T-helper 9 cell (primary cell): Measurements from ENCODE around the gene FOXL2NB.

Experiments
- DNase-seq: peaks from one replicate; pipeline ENCODE4 v3.0.0-alpha.2; 2020

FOXL2NB gene

DNA sequence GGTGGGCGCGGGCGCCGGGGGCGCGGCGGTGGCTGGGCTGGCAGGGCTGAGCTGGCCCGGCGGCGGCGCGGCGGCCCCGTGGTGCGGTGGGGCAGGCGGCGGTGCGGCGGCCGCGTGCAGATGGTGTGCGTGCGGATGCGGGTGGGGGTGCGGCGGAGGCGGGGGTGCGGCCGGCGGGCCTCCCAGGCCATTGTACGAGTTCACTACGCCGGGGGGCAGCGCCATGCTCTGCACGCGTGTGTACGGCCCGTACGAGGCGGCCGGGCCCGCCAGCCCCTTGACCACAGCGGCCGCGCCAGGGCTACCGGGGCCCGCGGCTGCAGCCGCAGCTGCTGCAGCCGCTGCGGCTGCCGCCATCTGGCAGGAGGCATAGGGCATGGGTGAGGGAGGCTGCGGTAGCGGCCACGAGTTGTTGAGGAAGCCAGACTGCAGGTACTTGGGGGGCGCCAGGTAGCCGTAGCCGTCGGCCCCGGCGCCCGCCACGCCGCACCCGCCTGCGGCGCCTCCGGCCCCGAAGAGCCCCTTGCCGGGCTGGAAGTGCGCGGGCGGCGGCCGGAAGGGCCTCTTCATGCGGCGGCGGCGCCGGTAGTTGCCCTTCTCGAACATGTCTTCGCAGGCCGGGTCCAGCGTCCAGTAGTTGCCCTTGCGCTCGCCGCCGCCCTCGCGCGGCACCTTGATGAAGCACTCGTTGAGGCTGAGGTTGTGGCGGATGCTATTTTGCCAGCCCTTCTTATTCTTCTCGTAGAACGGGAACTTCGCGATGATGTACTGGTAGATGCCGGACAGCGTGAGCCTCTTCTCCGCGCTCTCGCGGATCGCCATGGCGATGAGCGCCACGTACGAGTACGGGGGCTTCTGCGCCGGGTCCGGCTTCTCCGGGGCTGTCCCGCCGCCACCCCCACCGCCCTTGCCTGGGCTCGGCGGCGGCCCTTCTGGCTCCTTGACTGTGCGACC lies 1.0 kb upstream of the FOXL2NB start:
- no peak for DNase-seq

DNA sequence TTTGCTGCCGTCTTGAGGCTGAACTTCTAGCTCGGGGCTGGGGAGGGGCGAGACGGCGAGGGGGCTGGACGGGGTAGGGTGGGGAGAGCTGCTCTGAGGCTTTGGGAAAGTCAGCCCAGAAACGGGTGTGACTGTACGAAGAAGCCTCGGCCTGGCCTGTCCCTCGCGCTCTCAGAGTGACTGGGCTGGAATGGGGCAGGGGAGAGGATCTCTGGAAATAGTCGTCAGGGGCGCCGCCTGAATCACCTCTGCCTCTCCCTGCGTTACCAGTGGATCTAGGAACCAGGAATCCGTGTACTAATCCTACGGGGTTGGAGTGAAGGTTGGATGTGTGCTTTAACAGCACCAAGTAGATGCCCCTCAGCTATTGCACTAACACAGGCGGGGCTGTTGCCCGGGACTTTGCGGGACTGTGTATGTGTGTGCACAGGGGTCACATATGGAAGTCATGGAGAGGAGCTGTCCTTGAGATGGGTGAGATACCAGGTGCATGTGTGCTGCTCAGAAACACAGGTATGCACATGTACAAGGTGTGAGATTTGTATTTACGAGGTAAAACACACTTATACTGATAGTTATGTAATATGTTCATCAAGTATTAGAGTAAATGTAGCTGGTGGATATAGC lies 591 bp downstream of the FOXL2NB start:
- DNase-seq, result no peak

DNA sequence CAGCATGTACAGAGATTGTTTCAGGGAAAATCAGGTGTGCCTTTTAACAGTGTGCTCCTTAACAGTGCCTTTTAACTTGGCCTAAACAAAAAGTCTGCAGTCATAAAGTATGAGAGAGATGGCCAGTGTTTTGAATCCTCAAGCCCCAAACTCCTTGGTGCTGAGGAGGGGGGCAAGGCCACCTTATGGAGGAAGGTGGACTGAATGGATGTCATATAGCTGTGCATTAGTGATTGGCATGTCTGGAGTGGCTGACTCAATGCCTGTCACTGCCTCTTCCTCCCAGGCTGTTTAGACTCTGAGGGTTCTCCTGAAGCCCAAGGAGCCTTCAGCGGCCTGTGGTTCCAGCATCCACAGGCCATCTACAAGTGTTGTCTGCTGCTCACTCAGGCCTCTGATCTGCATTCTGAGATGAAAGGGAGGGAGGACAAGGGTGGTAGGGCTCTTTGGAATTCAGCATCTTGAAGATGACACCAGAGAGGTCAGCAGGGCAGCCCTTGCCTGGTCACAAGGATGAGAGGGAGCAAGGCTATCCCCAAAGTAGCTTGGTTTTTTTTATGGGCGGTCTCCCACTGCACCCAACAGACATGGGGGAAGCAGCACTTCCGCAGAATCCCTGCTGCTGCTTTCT lies 1.5 kb downstream of the FOXL2NB start:
- no peak for DNase-seq

DNA sequence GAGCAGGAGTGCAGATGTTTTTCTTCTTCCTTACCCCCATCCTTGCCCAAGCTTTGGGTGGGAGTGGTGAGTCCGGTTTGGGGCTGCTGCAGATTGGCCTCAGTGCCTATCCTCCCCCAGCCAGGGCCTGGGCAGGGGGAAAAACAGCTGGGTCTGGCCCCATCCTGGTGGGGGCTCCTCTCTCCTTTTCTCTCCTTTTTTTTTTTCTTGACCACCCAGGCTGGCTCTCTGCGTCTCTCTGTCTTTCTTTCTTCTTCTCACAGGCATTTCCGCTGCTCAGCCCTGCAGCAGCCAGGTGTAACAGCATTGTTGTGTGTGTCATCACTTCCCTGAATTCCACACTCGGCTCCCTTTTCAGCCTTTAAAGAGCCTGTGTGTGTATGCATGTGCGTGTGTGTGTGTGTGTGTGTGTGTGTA lies 2.0 kb downstream of the FOXL2NB start:
- DNase-seq, result no peak

DNA sequence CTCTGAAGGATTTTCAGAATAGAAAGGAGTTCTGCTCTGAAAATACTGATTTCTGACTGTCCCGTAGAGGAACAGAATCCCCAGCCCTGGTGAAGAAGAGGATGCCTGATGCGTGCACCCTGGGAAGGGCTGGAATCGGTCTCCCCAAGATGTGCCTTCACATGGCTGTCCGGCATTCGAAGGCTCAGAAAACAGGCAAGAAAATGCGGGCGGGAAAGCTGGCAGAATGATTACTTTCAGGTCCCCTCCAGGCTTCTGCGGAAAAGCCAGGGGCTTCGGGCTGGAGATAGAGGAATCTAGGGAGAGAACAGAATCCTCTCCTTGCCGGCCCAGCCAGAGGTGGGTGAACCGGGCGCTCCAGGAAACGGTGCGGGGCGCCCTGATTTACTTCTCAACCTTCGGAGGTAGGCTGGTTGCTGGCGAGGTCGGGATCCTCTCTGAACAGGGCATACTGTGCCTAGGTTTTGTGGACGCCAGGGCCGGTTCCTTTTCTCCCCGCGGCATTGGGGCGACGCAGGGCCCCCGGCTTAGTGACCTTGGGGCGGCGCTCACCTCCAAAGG lies 2.5 kb downstream of the FOXL2NB start:
- DNase-seq, result no peak

DNA sequence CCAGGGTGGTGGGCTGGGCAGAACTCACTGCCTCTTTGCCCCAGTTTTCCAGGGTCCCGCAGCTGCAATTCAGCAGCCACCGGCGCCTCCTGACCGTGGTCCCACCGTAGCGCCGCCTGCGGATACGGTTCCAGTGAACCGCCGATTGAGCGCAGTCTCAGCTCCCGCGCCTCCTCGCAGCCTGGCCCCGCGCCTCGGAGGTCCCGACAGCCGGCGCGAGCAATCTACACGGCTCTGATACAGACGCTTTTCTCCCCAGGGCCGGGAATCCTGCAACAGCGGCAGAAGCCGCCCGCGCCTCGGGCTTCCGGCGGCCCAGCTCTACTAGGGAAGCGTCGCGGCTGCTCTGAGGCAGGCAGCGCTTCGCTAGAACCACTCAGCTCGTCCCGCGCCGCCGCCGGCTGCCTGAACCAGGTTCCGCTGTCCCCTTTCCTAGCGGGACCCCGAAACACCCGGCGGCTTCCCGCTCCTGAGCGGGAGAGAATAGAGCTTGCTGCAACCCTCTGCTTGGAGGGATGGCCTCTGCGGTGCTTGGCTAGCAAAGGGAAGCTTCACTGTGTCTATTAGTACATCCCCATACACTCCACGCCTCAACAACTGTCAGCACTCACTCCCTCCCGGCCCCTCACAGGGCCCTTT lies 3.1 kb downstream of the FOXL2NB start:
- DNase-seq, result no peak

DNA sequence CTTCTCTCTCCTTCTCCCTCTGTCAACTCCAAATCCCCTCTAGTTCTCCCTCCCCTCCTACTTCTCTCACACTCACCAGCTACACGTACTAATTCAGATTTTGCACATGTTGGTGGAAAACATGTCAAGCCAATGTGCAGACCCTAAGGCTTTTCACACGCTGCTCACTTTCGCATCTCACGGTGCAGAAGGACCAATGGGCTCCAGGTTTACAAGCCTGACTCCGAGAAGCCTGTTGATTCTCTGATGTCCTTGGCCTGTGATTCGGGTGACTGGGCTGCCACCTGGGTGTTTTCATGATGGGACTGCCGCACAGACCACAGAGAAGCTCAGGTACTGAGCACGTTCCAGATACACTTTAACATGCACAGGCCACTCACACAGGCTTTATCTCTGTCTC lies 3.7 kb downstream of the FOXL2NB start:
- DNase-seq, result no peak

DNA sequence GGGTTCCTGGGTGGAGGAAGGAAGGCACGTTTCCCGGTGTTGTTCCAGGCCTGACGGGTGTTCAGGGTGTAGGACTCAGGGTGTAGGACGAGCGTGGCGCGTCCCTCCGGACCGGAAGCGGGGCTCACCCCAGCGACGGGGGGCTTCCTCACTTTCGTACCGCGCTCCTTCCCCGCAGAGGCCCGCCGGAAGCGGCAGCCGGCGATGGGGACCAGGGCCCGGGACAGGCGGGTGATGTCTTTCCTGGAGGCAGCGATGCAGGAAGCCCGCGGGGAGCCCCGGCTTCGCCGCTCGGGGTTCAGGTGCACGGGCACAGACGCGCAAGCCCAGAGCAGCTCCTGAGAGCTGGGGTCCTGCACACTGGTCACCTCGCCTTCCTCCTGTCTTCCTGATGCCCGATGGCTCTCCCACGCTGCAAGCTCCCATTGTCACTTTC lies 13.4 kb downstream of the FOXL2NB start:
- no peak for DNase-seq

DNA sequence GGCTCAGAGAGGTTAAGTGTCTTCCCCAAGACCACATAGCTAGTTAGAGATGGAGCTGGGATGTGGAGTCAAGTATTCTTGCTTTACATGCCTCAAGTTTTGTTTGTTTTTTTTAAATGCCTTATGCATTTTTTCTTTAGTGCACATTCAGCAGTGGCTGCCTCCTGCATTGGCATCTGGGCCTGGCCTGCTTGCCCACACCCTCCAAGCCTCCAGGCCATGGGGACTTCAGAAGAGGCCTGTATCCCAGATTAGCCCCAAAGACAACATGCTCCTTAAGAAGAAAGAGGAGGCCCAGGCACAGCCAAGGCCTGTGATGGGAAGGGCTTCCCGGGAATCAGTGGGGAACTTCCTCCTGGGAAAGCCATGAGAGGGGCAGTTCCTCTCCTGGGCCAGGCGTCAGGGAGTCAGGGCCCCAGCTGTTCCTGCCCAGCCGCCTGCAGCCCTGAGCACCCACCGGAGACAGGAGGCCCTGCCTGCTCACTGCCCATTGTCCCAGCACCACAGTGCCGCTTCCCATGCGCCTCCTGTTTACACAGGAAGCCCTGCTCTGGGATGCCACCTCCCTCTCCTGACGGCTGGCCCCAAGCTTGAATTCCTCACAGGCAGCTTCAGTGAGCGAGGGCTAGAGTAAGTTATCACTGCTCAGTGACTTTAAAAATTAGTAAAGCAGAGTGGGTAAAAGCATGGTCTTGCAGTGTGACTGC lies 16.0 kb downstream of the FOXL2NB start:
- no peak for DNase-seq

DNA sequence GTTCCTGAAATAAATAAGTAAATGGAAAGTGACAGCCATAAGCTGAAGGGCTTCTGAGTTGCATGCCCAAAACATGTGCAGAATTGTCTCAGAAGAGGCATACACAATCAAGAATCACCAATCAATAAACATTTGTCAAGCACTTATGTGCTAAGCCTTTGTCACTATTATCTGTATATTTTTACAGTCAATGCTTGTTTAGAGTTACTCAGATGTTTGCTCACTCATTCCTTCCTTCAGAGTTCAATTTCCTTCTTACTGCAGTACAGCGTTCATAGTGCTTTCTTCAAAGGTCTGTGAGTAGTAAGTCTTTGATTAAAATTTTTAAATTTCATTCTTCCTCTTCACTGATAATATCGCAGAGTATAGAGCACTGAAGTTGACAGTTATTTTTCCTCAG lies 17.2 kb downstream of the FOXL2NB start:
- no peak for DNase-seq

DNA sequence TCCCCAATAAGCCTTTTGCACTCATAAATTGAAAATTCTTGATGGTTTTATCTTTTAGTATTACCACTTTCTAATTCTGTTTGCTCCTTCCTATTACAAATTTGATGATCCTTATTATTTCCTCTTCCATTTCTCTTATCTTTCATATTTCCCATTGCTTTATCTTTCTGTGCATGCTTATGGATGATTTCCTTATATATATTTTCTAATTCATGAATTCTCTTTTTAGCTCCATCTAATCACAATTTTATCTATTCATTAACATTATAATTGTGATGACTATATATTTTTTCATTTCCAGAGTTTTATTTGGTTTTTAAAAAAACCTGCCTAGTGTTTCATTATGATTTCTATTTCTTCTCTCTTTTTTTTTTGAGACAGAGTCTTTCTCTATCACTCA lies 17.9 kb downstream of the FOXL2NB start:
- DNase-seq, result no peak

DNA sequence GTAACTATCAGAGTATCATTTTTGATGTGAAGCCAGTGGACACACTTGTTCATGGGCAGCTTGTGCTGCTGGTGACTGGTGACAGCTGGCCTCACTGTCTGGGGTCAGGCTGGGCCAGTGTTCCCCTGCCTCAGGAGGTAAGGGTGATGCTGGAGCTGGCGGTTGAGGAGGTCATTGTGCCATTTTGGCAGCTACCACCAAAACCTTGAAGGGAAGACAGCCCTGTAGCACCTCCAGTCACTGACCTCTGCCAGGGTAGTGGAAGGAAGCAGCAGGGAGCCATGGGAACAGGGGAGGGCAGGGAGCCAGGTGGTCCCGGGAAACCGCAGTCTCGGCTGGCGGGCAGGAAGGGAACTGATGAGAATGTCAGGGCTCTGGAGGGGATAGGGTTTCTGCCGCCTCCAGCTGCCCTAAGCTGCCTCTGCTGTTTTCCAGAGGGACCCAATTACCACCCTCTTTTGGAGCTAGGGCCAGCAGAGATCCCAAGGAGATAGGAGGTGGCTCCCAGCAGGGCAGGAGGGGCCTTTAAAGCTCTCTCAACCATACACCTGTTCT lies 24.8 kb downstream of the FOXL2NB start:
- no peak for DNase-seq

DNA sequence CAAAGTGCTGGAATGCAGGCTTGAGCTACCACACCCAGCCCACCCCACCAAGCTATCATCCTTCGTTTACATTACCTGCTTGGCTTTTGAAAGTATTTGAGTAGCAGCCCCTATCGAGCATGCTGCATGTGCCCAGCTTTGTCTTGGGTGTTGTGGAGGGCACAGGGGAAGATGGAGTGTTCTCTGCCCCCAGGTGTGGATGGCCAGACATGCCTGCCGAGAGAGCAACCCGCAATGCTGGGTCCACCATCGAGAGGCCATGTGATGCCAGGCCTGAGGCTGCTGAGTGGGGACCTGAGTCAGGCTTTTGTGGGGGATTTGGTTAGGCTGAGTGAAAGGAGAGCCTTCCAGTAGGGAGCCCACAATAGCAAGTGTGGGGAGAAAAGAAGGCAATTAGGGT lies 25.9 kb downstream of the FOXL2NB start:
- DNase-seq, result no peak

DNA sequence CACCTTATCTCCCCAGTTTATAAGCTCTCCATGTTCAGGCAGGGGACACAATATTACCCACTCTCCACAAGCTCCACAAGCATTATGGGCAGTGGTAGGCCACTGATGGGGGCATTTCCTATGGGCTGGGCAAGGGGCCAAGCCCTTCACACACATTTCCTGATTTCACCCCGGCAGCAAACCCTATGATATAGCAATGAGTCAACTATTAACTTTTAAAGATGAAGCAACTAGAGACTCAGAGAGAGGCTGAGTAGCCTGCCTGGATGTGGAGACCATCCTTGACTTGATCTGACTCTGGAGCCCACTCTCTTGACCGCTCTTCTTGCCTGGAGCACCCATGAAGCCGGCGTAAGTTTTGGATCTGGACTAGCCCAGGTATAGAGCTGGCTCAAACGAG lies 27.4 kb downstream of the FOXL2NB start:
- DNase-seq, result no peak

DNA sequence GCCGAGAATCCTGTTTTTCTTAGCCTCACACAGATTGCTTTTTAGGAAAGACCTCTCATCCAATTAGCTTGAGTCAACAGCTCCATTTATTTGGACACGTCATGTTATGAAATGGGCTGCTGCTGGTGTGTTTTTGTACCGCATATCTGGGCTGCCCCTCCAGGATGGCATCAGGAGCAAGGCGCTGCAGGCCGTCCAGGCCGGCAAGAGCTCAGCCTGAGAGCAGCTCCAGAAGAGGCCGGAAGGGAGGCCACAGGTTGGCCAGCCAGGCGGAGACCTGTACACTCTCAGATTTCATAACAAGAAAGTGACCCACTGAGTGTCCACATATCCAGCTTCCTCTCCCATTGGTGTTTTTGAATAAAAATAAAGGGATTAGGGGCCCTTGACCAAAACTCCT lies 28.3 kb downstream of the FOXL2NB start:
- no peak for DNase-seq

DNA sequence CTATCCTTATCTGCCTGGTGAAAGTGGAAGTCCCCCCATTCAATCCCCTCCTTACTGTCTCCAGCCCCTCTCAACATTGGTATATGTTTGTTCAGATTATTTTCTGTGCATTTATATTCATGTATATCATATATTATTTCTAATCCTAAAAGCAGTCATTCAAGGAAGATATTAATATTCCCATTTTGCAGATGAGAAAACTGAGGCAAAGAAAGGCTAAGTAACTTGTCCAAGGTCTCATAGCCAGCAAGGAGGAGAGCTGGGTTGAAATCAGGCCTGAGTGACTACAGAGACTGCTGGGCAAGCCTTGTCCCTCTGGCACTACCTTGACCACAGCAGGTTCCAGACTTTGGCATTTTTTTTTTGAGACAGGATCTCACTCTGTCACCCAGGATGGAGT lies 29.0 kb downstream of the FOXL2NB start:
- no peak for DNase-seq

DNA sequence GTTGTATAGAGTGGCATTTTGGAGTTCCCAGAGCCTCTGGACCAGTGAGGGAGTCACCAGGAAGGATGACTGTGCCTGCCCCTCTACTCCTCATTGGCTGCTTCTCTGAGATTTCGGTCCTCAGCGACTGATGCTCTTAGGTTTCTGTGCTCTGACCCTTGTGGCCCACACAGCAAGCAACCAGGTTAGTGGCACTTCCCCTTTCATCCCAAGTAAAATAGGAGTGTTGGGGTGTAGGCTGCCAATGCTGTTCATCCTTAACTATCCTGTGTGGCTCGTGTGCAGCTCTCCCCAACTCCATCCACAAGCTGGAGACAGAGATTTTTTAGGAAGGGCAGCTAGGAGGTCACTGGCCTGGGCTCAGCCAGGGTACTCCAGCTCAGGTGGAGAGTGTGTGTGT lies 37.8 kb downstream of the FOXL2NB start:
- DNase-seq, result no peak

DNA sequence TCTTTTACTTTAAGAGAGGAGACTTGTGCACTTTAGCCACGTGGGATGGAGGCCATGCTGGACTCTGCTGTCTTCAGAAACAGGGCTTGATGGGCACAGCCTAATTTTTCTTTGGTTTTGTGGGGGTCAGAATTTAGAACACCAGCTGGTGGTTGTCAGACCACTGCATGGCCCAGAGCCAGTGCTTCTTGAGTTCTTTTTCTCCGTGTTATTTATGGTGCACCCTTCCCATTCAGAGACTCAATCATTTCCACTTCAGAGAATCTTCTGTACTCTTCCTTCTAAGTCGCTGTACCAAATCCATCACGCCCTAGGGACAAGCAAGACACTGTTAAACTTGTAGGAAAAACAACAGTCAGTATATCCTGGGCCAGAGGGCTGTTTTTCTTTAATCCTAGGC lies 38.9 kb downstream of the FOXL2NB start:
- DNase-seq, result no peak

DNA sequence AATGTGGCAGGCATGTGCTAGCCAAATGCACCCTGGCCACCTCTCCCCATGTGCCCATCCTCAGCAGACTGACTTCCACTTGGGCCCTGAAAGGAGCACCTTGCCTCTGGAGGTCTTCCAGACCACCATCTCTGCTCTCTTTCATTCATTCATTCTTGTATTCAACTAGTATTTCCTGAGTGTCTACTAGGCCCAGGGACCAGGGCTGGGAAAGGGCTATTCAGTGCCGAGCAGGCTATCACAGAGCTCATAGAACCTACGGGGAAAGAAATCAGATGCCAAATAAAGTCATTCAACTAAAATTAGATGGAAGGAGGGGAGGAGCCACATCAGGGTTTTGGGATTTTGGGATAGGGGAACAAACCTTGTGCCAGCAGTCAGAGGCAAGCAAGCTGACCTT lies 40.2 kb downstream of the FOXL2NB start:
- no peak for DNase-seq

DNA sequence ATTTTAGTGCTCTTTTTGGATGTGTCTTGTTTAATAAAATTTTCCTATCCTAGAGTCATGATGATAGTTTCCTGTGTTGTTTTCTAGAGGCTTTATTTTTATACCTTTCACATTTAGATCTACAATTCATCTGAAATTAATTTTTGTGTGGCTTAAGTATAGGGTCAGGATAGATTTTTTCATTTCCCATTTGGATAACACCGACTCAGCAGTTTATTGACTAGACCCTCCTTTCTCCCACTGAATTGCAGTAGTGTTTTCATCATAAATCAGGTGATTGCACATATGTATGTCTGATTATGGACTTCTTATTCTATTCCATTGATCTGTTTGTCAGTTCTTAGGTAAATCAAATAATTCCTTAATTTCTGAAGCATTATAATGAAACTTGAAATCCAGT lies 48.7 kb downstream of the FOXL2NB start:
- no peak for DNase-seq
